Tibial nerve (tissue), 3 donors: Measurements from ENCODE around the gene SPATS2L.

Source experiments
- CTCF ChIP-seq, 5 experiments: fragments of 200-600 bp in 3 of 5; fragments of 450-650 bp in 2 of 5; sonication (generic) in 3 of 5; IDR thresholded peaks; one replicate each; pipeline ENCODE4 v1.5.1; 2016 to 2019; ENCODE audit warnings: antibody characterized with exemption in 5 of 5, mild to moderate bottlenecking in 3 of 5, moderate library complexity in 2 of 5
- POLR2A ChIP-seq, 2 donors: fragments of 450-650 bp; IDR thresholded peaks; one replicate each; pipeline ENCODE4 v1.6.1; 2017; ENCODE audit warnings: antibody characterized with exemption in 2 of 2, mild to moderate bottlenecking in 2 of 2, moderate library complexity in 2 of 2

DNA sequence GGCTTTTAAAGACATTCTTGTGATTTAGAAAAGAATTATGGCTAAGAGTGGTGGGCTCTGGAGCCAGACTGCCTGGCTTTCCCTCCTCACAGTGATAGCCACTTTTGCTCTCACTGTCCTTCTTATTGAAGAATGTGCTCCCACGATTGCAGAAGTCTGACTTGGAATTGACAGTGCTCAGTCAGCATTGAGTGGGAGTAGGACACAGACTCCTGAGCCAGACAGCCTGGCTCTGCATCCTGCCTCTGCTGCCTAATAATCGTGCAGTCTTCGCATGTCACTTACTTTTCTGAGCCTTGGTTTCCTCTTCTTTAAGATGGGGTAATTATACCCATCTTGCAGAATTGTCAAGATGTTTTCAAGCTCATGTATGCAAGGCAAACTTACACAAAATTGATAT lies 23.3 kb downstream of the SPATS2L start:
- TF ChIP-seq CTCF (IDR thresholded peaks at IDR 0.05) = no peak
- TF ChIP-seq POLR2A (IDR thresholded peaks at IDR 0.05) = no peak
